Tibial nerve (tissue), 4 donors: ENCODE data around the gene HACE1.

ENCODE experiments used
- EP300 ChIP-seq, 2 donors: sonication (generic); formaldehyde crosslinking; IDR thresholded peaks; one replicate each; pipeline ENCODE4 v1.6.1; 2017; ENCODE audit warnings: antibody characterized with exemption in 2 of 2, mild to moderate bottlenecking in 1 of 2
- POLR2A ChIP-seq, 2 donors: fragments of 450-650 bp; IDR thresholded peaks; one replicate each; pipeline ENCODE4 v1.6.1; 2017; ENCODE audit warnings: antibody characterized with exemption in 2 of 2, mild to moderate bottlenecking in 2 of 2, moderate library complexity in 2 of 2
- TF ChIP-seq, protein P1 (sequence below), 5 experiments: fragments of 200-600 bp in 3 of 5; fragments of 450-650 bp in 2 of 5; sonication (generic) in 3 of 5; IDR thresholded peaks; one replicate each; pipeline ENCODE4 v1.5.1; 2016 to 2019; ENCODE audit warnings: antibody characterized with exemption in 5 of 5, mild to moderate bottlenecking in 3 of 5, moderate library complexity in 2 of 5

- TF ChIP-seq, protein P1, sequence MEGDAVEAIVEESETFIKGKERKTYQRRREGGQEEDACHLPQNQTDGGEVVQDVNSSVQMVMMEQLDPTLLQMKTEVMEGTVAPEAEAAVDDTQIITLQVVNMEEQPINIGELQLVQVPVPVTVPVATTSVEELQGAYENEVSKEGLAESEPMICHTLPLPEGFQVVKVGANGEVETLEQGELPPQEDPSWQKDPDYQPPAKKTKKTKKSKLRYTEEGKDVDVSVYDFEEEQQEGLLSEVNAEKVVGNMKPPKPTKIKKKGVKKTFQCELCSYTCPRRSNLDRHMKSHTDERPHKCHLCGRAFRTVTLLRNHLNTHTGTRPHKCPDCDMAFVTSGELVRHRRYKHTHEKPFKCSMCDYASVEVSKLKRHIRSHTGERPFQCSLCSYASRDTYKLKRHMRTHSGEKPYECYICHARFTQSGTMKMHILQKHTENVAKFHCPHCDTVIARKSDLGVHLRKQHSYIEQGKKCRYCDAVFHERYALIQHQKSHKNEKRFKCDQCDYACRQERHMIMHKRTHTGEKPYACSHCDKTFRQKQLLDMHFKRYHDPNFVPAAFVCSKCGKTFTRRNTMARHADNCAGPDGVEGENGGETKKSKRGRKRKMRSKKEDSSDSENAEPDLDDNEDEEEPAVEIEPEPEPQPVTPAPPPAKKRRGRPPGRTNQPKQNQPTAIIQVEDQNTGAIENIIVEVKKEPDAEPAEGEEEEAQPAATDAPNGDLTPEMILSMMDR (IDR thresholded peaks at IDR 0.05) = no peak
- TF ChIP-seq POLR2A (IDR thresholded peaks at IDR 0.05) = no peak
- TF ChIP-seq EP300 (IDR thresholded peaks at IDR 0.05) = no peak
These were observed 27.6 kb upstream of the HACE1 start for GRCh38 chr6:104887350-104887749.
